Stimulated activated CD8-positive, alpha-beta memory T cell treated with anti-CD3 and anti-CD28 coated beads, Interleukin-12 subunit alpha, Interleukin-12 subunit beta, amount 100 ng/mL, for 24 hours (primary cell): ENCODE results near the gene RPUSD3.
A peak's percentile ranks its signal among the peaks of the same experiment; 100 is the strongest.

ENCODE experiments used
- DNase-seq: peaks from one replicate; pipeline ENCODE4 v3.0.0-alpha.2; 2020; ENCODE audit errors: extremely low read depth

Gene RPUSD3

DNA sequence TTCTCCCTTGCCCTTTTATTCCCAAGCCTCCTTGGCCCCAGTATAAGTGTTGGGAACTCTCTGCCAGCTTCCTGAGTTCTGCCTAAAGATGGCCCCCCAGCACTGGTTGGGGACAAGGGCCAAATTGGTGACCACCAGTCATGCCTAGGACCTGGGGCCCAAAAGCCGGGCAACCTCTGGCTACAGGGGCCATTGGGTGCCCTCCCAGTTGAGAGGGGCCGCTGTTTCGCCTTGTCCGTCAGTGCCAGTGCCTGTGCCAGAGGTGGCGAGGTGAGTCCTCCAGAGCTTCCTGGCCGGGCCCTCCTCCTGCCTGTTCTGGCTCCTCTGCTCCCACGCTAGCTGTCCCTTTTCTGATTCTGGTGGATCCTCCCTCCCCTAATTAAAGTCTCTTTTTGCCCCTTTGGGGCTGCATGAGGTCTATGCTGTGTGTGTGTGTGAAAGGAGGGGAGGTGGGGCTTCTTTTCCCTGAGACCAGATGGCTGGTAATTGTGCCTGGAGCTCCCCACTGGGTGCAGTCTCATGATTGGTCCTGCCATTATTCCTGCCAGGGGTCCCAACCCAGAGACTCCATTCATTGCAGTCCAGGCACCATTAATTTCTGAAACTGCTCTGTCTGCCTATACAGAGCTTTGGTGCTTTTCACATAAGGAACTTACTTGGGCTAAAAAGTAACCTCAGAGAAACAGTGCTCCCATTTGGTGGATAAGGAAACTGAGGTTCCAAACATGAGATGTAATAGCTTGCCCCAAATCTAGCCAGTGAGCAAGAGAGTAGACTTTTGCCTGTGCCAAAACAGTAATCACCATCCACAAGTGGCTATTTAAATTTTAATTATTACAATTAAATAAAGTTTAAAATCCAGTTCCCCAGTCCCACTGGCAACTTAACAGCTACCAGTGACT is 36.9 kb downstream of the RPUSD3 start:
- no peak for DNase-seq

DNA sequence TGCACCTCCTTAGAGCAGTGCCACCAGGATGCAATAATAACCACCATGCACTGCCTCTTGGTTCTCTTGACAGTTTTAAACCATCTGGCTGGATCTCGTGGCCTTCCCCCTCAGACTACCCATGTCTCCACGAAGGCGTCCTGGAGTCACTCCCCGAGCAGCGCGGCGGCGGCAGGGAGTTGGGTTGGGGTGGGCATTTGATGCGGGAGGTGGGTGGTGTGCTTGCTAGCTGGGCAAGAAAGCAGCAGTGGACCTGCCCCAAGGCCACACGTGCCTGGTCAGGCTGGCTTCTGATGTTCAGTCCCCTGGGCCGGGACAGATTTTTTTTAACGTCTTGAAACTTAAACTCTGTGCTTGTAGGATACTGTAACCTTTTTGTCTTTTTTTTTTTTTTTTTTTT is 37.7 kb downstream of the RPUSD3 start:
- no peak for DNase-seq

DNA sequence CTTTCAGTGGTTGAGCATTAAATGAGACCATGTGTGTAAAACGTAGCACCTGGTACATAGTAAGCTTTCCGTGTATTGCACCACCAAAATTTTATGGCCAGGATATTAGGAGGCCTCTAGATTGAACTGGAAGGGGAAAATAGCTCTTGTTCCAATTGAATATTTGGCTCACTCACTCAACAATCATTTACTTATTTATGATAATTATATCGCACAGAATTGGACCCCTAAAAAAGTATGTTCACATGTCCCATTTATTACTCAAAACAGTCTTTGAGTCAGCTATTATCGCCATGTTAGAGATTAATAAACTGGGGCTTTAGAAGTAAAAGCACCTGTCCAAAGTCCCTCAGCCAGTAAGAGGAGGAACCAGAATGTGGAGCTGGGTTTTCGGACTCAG is 38.8 kb downstream of the RPUSD3 start:
- DNase-seq: no peak

DNA sequence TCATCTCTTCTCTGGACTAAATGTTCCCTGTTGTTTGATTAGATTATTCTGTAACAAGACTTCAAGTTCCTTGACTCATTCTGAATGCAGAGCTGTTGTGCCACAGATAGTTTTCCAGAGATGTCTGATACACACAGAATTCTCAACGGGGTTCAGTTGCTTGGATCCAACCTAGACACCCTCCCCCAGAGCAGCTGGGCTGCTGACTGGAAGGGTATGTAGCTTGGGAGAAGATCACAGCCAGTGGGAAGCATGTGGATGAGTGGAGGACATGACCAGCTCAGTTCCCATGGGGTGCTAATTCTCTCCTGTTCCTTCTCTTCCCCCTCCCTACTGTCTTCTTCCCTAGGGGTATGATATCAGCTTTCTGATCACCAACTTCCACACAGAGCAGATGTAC is 40.3 kb downstream of the RPUSD3 start:
- DNase-seq: no peak

DNA sequence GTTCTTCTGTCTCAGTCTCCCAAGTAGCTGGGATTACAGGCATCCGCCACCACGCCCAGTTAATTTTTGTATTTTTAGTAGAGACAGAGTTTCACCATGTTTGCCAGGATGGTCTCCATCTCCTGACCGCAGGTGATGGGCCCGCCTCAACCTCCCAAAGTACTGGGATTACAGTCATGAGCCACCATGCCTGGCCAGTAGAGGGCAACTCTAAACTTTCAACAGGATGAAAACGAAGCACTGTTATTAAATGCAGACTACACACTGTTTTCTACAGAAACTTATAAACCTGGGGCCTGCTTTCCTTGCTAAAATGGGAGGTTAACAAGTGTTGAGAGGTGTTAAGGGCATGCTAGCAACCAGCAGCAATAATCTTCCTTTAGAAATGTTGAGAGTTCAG is 43.3 kb downstream of the RPUSD3 start:
- DNase-seq: no peak

DNA sequence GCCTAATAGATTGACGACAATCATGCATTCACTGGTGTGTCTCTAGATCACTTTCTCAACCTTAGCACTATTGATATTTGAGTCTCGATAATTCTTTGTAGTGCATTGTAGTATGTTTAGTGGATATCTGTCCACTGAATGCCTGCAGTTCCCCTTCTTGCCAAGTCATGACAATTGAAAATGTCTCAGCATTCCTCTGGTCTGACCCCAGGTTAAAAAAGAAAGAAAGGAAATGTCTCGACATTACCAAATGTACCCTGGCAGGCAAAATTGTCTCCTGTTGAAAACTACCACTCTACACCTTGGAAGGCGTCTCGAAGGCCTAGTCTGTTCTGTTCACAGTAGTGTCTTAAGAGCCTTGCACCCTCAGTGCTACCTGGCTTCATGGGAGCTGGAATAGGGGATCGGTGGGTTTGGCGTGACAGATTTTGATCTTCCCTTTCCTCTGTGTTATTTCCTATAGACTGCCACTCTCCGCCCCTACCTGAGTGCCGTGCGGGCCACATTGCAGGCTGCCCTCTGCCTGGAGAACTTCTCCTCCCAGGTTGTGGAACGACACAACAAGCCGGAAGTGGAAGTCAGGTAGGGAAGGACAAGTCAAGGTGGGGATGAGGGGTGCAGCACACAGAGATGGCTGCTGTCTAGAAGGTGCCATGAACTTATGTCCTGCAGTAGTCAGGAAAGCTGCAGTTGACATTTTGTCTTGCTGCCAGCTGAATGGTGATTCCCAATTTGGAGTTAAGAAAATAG is 46.4 kb downstream of the RPUSD3 start:
- no peak for DNase-seq

DNA sequence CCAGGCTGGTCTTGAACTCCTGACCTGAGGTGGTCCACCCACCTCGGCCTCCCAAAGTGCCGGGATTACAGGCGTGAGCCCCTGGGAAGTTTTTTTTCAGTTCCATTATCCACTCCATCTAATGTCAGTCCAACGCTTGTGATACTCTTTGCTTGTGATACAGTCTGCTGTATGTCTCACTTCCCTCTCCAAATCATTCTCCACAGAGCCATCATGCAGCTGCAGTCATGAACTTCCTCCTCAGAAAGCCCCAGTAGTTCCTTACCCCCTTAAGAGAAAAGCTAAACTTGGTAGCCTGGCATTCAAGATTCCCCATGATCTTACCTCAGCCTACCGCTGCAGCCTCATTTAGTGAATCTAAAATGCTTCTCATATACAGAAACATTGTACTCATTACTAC is 48.6 kb downstream of the RPUSD3 start:
- DNase-seq: no peak

DNA sequence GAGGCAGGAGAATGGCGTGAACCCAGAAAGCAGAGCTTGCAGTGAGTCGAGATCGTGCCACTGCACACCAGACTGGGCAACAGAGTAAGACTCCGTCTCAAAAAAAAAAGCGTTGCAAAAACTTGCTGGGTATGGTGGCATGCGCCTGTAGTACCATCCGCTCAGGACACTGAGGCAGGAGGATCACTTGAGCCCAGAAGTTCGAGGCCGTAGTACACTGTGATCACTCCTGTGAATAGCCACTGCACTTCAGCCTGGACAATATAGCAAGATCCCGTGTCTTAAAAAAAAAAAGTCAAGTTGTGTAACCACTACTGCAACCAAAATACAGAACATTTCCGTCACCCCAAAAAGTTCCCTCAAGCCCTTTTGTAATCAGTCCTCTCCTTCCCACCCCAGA is 49.4 kb downstream of the RPUSD3 start:
- DNase-seq: no peak

DNA sequence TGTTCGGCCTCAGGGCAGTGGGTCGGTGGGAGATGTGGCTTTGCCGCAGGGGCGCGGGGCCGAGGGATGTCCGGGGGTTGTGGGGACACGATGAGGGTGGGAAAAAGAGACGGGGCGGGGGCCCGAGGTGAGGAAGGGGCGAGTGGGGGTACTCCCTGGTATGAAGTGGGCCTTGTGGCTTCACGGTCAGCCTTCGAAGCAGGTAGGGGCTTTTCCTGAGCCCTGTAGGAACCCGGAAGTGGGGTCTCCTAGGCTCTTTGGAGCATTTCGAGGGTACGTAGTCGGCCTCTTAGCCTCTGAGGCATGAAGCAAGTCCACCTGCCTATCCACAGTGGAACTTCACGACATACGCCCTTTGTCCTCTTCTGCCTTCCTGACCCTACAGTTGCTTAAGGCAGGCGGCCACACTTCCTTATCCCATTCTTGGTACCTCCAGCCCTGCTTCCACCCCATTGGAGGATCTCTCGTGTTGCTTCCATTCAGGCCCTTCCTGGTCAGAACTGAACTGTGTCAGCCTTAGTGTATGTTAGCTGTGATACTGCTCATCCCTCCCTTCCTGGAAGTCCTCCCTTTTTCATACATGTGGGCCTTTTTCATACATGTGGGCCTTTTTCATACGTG is 50.5 kb downstream of the RPUSD3 start:
- DNase-seq: no peak

DNA sequence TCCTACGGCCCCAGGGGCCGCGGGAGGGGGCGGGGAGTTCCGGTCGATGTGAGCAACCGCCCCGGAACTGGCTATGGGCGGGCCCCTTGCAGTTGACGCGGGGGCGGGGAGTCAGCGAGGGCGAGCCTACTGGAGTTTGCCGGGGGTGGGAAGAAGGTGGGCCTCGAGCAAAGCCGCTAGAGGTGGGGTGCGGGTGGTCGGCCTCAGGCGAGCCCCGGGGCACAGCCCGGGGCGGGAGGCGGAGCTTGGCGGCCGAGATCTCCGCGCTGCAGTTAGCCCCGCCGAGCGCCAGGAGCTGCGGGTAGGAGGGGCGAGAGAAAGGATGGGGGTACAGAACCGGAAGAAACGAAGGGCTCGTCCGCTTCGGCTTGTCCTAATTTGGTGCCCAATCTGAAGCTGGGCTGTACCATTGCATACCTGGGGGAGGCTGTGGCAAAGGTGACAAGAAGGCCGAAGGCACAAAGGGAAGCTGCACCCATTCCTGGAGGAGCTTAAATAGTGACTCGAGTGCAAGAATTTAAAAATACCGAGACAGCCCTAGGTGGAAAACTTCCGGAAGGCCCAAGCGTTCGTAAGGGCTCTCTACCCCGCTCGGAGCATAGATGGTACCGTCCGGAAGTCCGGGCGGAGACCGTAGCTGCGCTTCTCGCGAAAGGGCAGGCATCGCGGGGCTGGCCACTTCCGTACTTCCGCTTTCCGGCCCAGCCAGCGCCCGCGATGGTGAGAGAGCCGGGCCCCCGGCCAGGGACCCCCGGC is 51.2 kb downstream of the RPUSD3 start, which contains the start of the genes ARPC4 and TADA3:
TSS of gene ARPC4 (plus strand) at position 678 of the 756 bp plus-strand sequence. CDS start at position 718, 40 bp downstream.
TSS of gene TADA3 (minus strand) at position 69 of the 756 bp plus-strand sequence. CDS start 1,007 bp downstream, outside the sequence.
- peak; percentile 86 for DNase-seq

DNA sequence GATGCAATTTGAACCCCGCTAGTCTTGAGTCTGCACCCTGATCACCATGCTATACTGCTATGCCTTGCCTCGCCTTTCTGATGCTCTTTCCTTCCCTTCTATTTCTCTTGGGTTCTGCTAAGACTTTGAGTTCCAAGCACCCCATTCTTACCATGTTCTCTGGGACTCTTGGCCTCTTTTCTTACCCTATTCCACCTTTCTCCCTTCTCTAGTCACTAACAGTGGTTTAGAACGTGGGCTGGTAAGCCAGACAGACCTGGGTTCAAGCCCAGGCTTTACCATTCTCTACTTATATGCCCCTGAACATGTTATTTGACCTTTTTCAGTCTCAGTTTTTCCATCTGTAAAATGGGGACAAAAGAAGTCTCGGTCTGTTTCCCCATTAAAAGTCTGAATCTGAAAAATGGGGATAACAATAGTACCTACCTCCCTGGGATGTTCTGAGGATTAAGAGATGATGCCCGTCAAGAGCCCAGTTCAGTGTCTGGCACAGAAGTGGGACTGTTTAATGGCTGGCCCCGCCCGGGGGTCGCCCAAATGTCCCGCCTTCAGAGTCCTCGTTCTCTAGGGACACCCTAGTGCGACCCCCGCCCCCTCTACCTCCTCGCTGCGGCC is 51.9 kb downstream of the RPUSD3 start:
- DNase-seq: no peak

DNA sequence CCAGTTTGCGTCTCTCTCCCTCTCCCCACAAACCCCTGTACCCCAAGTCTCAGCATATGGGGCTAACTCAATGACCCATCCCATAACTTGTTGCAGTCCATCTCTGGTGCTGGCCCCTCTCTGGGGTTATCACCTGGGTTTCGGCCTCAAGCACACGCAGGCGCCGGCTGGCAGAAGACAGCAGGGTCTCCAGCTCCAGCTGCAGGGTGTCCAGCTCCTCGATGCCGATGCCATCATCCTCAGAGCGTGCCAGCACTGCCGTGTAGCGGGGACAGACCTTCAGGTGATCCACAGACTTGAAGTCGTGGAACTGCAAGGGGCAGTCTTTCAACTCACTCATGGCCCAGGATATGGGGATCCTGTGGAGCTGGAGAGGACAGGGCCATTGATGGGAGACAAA is 52.7 kb downstream of the RPUSD3 start:
- DNase-seq: no peak
